HEK293 (cell line): ENCODE results near the gene CENPM.

Source experiments
- BCL11B ChIP-seq: fragments of 450-650 bp; formaldehyde crosslinking; IDR thresholded peaks from 2 replicates; pipeline ENCODE4 v1.5.1; 2016; ENCODE audit warnings: low read depth, missing biosample characterization, missing genetic modification characterization
- EGR2 ChIP-seq: fragments of 450-650 bp; formaldehyde crosslinking; IDR thresholded peaks from 2 replicates; pipeline ENCODE4 v1.5.1; 2016; ENCODE audit warnings: low read depth, missing biosample characterization, missing genetic modification characterization
- FEZF1 ChIP-seq: fragments of 450-650 bp; formaldehyde crosslinking; IDR thresholded peaks from 2 replicates; pipeline ENCODE4 v1.5.1; 2016; ENCODE audit warnings: missing biosample characterization, missing genetic modification characterization
- GLI4 ChIP-seq: fragments of 450-650 bp; formaldehyde crosslinking; IDR thresholded peaks from 2 replicates; pipeline ENCODE4 v1.5.1; 2016; ENCODE audit warnings: missing biosample characterization, missing genetic modification characterization
- GLIS1 ChIP-seq: fragments of 450-650 bp; formaldehyde crosslinking; IDR thresholded peaks from 2 replicates; pipeline ENCODE4 v1.5.1; 2016; ENCODE audit warnings: missing biosample characterization, missing genetic modification characterization
- GLIS2 ChIP-seq: fragments of 450-650 bp; formaldehyde crosslinking; IDR thresholded peaks from 2 replicates; pipeline ENCODE4 v1.5.1; 2016; ENCODE audit warnings: missing biosample characterization, missing genetic modification characterization
- PATZ1 ChIP-seq: fragments of 450-650 bp; formaldehyde crosslinking; IDR thresholded peaks from 2 replicates; pipeline ENCODE4 v1.5.1; 2016; ENCODE audit warnings: missing biosample characterization, missing genetic modification characterization
- SP2 ChIP-seq: fragments of 450-650 bp; formaldehyde crosslinking; IDR thresholded peaks from 2 replicates; pipeline ENCODE4 v1.5.1; 2016; ENCODE audit warnings: missing biosample characterization, missing genetic modification characterization
- SP3 ChIP-seq: fragments of 450-650 bp; formaldehyde crosslinking; IDR thresholded peaks from 2 replicates; pipeline ENCODE4 v1.5.1; 2016; ENCODE audit warnings: missing biosample characterization, missing genetic modification characterization
- ZBTB11 ChIP-seq: fragments of 450-650 bp; formaldehyde crosslinking; conservative IDR thresholded peaks from 2 replicates; pipeline ENCODE4 v1.5.1; 2016; ENCODE audit warnings: low read depth, missing biosample characterization, missing genetic modification characterization
- ZBTB26 ChIP-seq: fragments of 450-650 bp; formaldehyde crosslinking; optimal IDR thresholded peaks from 2 replicates; pipeline ENCODE3; 2016; ENCODE audit warnings: missing biosample characterization, mild to moderate bottlenecking, missing genetic modification characterization
- ZBTB48 ChIP-seq: fragments of 450-650 bp; formaldehyde crosslinking; IDR thresholded peaks from 2 replicates; pipeline ENCODE4 v1.5.1; 2016; ENCODE audit warnings: missing biosample characterization, missing genetic modification characterization
- ZBTB6 ChIP-seq: fragments of 450-650 bp; formaldehyde crosslinking; IDR thresholded peaks from 2 replicates; pipeline ENCODE4 v1.5.1; 2017; ENCODE audit warnings: missing biosample characterization, missing genetic modification characterization
- ZNF112 ChIP-seq: fragments of 450-650 bp; formaldehyde crosslinking; IDR thresholded peaks from 2 replicates; pipeline ENCODE4 v1.5.0; 2017; ENCODE audit warnings: missing biosample characterization, missing genetic modification characterization
- ZNF133 ChIP-seq: fragments of 450-650 bp; formaldehyde crosslinking; IDR thresholded peaks from 2 replicates; pipeline ENCODE4 v1.5.1; 2016; ENCODE audit warnings: missing biosample characterization, missing genetic modification characterization
- ZNF138 ChIP-seq: fragments of 450-650 bp; formaldehyde crosslinking; IDR thresholded peaks from 2 replicates; pipeline ENCODE4 v1.5.1; 2016; ENCODE audit warnings: missing biosample characterization, missing genetic modification characterization, borderline replicate concordance
- ZNF2 ChIP-seq: fragments of 450-650 bp; formaldehyde crosslinking; IDR thresholded peaks from 2 replicates; pipeline ENCODE4 v1.5.1; 2016; ENCODE audit warnings: missing biosample characterization, missing genetic modification characterization
- ZNF239 ChIP-seq: fragments of 450-650 bp; formaldehyde crosslinking; IDR thresholded peaks from 2 replicates; pipeline ENCODE4 v1.5.1; 2016; ENCODE audit warnings: missing biosample characterization, missing genetic modification characterization
- ZNF280C ChIP-seq: fragments of 450-650 bp; formaldehyde crosslinking; IDR thresholded peaks from 2 replicates; pipeline ENCODE4 v1.5.1; 2016; ENCODE audit warnings: missing biosample characterization, missing genetic modification characterization
- ZNF366 ChIP-seq: fragments of 450-650 bp; formaldehyde crosslinking; conservative IDR thresholded peaks from 2 replicates; pipeline ENCODE4 v1.5.1; 2016; ENCODE audit warnings: missing biosample characterization, missing genetic modification characterization
- ZNF391 ChIP-seq: fragments of 450-650 bp; formaldehyde crosslinking; IDR thresholded peaks from 2 replicates; pipeline ENCODE4 v1.5.1; 2016; ENCODE audit warnings: low read depth, missing biosample characterization, missing genetic modification characterization, borderline replicate concordance
- ZNF433 ChIP-seq: fragments of 450-650 bp; formaldehyde crosslinking; IDR thresholded peaks from 2 replicates; pipeline ENCODE4 v1.5.1; 2016; ENCODE audit warnings: missing biosample characterization, missing genetic modification characterization, low read depth
- ZNF488 ChIP-seq: fragments of 450-650 bp; formaldehyde crosslinking; IDR thresholded peaks from 2 replicates; pipeline ENCODE4 v1.5.1; 2016; ENCODE audit warnings: missing biosample characterization, missing genetic modification characterization
- ZNF549 ChIP-seq: fragments of 450-650 bp; IDR thresholded peaks from 2 replicates; pipeline ENCODE4 v1.5.1; 2018; ENCODE audit warnings: missing biosample characterization, missing genetic modification characterization, mild to moderate bottlenecking, inconsistent platforms, moderate library complexity
- ZNF600 ChIP-seq: fragments of 450-650 bp; formaldehyde crosslinking; IDR thresholded peaks from 2 replicates; pipeline ENCODE4 v1.5.1; 2016; ENCODE audit warnings: missing biosample characterization, missing genetic modification characterization
- ZNF610 ChIP-seq: fragments of 450-650 bp; formaldehyde crosslinking; IDR thresholded peaks from 2 replicates; pipeline ENCODE4 v1.5.1; 2016; ENCODE audit warnings: missing biosample characterization, missing genetic modification characterization, borderline replicate concordance
- ZNF677 ChIP-seq: fragments of 450-650 bp; IDR thresholded peaks from 2 replicates; pipeline ENCODE4 v1.5.0; 2018; ENCODE audit warnings: missing biosample characterization, mild to moderate bottlenecking, missing genetic modification characterization, moderate library complexity
- ZNF707 ChIP-seq: fragments of 450-650 bp; formaldehyde crosslinking; IDR thresholded peaks from 2 replicates; pipeline ENCODE4 v1.5.1; 2016; ENCODE audit warnings: missing biosample characterization, missing genetic modification characterization
- ZNF76 ChIP-seq: fragments of 450-650 bp; formaldehyde crosslinking; IDR thresholded peaks from 2 replicates; pipeline ENCODE4; 2016; ENCODE audit warnings: low read depth, missing biosample characterization, missing genetic modification characterization, borderline replicate concordance

Gene CENPM

GRCh38 chr22:41939981-41940831 is 6.7 kb downstream of the CENPM start (continued):
- TF ChIP-seq GLIS2, result peak; percentile 57
- peak; percentile 86 for TF ChIP-seq ZNF600
- no peak for TF ChIP-seq ZNF707 (tag by site-specific recombination)
- no peak for TF ChIP-seq GLI4 (tag by site-specific recombination)
- TF ChIP-seq ZNF138 (tag by site-specific recombination), result no peak
- no peak for TF ChIP-seq ZNF112 (tag by site-specific recombination)
- no peak for TF ChIP-seq ZNF280C (tag by site-specific recombination)
- no peak for TF ChIP-seq ZNF239 (tag by site-specific recombination)
- TF ChIP-seq ZBTB48 (tag by site-specific recombination), result no peak
- no peak for TF ChIP-seq ZNF433 (tag by site-specific recombination)
- no peak for TF ChIP-seq ZBTB26
- no peak for TF ChIP-seq ZNF391 (tag by site-specific recombination)
- no peak for TF ChIP-seq FEZF1 (tag by site-specific recombination)
- TF ChIP-seq GLIS1 (tag by site-specific recombination), result peak; percentile 14; the same call in 1 of the 2 replicates
- no peak for TF ChIP-seq ZBTB6
- peak; percentile 65 for TF ChIP-seq EGR2 (tag by site-specific recombination)
- 0 out of 2 replicates have a peak, but pooled peaks have one; percentile 20 for TF ChIP-seq ZNF366 (tag by site-specific recombination)
- TF ChIP-seq ZNF610 (tag by site-specific recombination), result no peak
- TF ChIP-seq SP2 (tag by site-specific recombination), result peak; percentile 59
- TF ChIP-seq SP3 (tag by site-specific recombination), result no peak
- TF ChIP-seq ZNF2 (tag by site-specific recombination), result no peak
- TF ChIP-seq BCL11B (tag by site-specific recombination), result no peak; the same call in 1 of the 2 replicates
- TF ChIP-seq ZNF677 (tag by site-specific recombination), result no peak
- TF ChIP-seq PATZ1 (tag by site-specific recombination), result peak; percentile 53
- no peak for TF ChIP-seq ZNF76 (tag by site-specific recombination)
- TF ChIP-seq ZNF133, result no peak
- no peak for TF ChIP-seq ZNF549 (tag by site-specific recombination)
- no peak for TF ChIP-seq ZNF488 (tag by site-specific recombination)
- TF ChIP-seq ZBTB11 (tag by site-specific recombination), result no peak
